HG03457 (cell line): Measurements from ENCODE around the gene GATA2.

Source experiments
- ATAC-seq: cut with Tn5 transposase; IDR thresholded peaks from one replicate; pipeline ENCODE4 v1.9.1; 2021; ENCODE audit warnings: moderate number of reproducible peaks; ENCODE audit not compliant: unreplicated experiment

The GATA2 gene

GRCh38 chr3:128503164-128503651 is 10.2 kb upstream of the GATA2 start:
- ATAC-seq = no peak

GRCh38 chr3:128502712-128503111 is 9.7 kb upstream of the GATA2 start:
- ATAC-seq = no peak

- ATAC-seq = no peak
Observed at GRCh38 chr3:128501431-128501830, 8.4 kb upstream of the GATA2 start.

- no peak for ATAC-seq
Observed at GRCh38 chr3:128500556-128500955, 7.6 kb upstream of the GATA2 start.

GRCh38 chr3:128499724-128500275 is 6.8 kb upstream of the GATA2 start:
- ATAC-seq = no peak

GRCh38 chr3:128498901-128499530 is 6.0 kb upstream of the GATA2 start:
- no peak for ATAC-seq

GRCh38 chr3:128498127-128498626 is 5.2 kb upstream of the GATA2 start:
- ATAC-seq = no peak

- ATAC-seq = no peak
Observed at GRCh38 chr3:128497305-128498126, 4.5 kb upstream of the GATA2 start.

GRCh38 chr3:128496602-128497304 is 3.8 kb upstream of the GATA2 start:
- no peak for ATAC-seq

- ATAC-seq = no peak
Observed at GRCh38 chr3:128496019-128496601, 3.1 kb upstream of the GATA2 start.

GRCh38 chr3:128495435-128495970 is 2.5 kb upstream of the GATA2 start:
- no peak for ATAC-seq

- ATAC-seq = no peak
Observed at GRCh38 chr3:128494367-128494650, 1.3 kb upstream of the GATA2 start.

GRCh38 chr3:128493570-128494366 is 767 bp upstream of the GATA2 start:
- ATAC-seq = no peak

GRCh38 chr3:128491941-128492670 is 895 bp downstream of the GATA2 start:
- ATAC-seq = no peak

- ATAC-seq = no peak
Observed at GRCh38 chr3:128491691-128491940, 1.4 kb downstream of the GATA2 start.

- no peak for ATAC-seq
Observed at GRCh38 chr3:128490915-128491690, 1.9 kb downstream of the GATA2 start.

- ATAC-seq = no peak
Observed at GRCh38 chr3:128490650-128490914, 2.4 kb downstream of the GATA2 start.

- ATAC-seq = no peak
Observed at GRCh38 chr3:128489927-128490649, 2.9 kb downstream of the GATA2 start.

- ATAC-seq = no peak
Observed at GRCh38 chr3:128489674-128489926, 3.4 kb downstream of the GATA2 start.
